ENCODE data around the gene PARP1.

Gene PARP1

DNA sequence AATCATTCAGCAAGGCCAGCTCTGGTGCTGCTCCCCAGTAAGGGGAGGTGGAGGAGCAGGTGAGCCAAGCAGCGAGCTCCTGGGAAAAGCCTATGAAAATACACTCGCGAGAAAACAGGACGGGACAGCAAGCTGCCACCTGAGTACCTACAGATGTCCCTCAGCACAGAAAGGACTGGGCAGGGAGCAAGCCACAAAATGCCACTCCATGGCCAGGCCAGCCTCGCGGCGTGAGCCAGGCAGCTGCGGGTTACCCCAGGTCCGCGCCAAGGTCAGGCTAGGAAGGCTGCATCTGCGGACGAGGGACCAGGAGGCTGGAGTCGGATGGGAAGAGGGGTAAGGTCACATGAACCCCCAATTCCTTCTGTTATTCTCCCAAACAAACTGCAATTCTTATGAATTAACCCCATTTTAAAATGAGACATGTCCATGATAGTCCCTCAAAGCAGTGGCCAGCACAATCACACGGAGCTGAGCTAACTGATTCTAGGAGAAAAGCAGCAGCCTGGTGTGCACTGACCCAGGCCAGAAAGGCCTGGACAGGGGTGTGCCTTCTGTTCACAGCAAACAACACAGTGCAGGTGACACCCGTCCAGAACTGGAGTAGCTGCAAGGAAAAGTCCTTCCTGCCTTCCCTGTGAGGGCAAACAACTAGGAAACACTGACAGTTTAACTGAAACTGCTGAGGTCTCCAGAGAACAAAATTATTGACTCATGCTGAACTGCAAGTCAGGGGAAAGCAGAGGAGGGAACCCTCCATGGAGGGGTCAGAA lies 26.5 kb downstream of the PARP1 start:
- no peak for DNase-seq (ENCODE audit: low read depth, low spot score)

DNA sequence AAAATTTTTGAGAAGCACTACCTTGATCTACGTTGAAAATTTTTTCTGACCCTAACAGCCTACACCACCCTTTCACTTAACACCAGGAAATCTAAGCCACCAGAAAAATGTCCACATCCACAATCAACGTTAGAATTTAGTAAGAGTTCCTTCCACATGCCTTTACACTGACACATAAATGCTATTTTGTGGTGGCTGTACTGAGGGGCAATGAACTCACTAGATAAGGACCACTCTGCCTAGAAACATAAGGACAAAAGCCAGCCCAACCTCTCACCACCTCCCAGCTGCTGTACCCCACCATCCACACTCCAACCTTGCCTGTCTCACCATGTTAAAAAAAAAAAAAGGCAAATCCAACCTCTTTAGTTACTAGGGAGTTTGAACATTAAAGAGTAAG lies 29.8 kb downstream of the PARP1 start:
- no peak for DNase-seq (ENCODE audit: low read depth, low spot score)

DNA sequence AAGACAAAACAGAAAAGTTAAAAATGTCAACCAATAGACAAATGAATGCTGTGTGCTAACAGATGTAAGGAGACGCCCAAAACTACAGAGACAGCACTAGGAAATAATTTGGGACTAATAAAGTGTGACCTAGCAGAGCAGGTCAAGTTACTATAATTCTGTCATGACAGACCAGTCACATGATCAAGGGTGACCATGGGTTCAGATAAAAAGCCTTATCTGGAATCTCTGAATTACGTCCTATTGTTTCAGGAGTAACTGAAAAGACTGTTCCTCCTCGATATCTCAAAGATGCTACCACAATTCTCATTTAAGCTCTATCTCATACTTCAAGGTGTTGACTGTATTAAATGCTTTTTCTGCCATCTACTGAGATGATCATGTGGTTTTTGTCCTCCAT lies 31.6 kb downstream of the PARP1 start:
- no peak for DNase-seq (ENCODE audit: low read depth, low spot score)

DNA sequence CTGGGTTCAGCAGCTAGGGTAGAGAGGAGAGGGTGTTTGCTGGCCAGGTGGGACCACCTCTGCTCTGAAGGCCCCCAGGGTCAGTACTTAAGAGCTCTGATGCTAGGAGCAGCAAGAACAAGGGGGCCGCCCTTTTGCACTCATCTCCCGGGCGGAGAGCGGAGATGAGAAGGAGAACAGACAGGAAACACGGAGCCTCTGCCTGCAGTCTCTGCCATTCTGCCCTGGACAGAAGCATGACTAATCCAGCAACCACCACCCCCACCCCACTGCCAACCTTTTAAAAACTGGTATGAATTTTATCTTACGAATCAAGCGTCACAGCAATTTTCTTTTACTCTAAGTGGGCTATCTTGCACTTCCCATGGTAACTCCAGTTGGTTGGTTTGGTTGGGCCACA lies 34.5 kb downstream of the PARP1 start:
- no peak for DNase-seq (ENCODE audit: low read depth, low spot score)

DNA sequence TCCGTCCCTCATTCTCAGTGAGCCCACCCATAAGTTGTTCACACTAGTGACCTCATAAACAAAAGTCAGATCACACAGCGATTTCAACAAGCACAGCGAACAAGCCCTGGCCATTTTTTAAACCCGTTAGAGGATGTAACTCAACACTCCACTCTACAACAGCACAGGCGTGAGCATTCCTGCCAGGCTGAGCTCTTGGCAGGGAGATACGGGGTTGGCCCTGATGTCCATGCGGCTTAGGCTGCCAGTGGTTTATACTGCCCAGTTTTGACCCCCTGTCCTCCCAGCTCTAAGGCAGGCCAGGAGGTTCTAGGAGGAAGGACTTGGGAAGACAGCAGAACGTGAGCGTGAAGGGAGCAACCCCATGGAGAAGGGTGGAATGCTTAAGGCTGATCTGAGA lies 35.0 kb downstream of the PARP1 start:
- DNase-seq (ENCODE audit: low read depth, low spot score): no peak

DNA sequence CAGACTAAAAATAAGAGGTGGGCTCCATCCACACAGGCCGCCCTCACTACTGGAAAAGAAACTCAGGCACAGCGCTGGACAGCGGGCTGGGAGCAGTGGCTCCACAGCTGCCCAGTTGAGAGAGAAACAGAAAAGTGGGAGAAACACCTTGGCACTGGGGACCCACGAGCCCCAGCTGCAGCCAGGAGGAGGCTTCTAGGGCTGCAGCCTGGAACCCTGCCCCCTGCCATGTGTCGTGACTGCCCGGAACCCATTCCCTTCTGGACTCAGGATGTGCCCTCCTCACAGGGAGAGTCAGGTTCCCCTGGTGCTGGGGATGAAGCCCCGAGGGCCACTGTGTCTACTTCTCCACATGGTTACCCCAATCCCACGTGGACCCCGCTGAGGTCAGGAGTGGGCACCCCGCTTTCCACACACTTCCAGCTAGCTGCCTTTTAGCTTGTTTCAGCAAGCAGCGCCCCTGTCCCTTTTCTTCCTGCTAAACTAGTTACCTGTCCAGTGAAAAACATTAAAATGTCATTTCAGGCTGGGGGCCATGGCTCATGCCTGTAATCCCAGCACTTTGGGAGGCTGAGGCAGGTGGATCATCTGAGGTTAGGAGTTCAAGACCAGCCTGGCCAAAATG lies 35.9 kb downstream of the PARP1 start:
- no peak for DNase-seq (ENCODE audit: low read depth, low spot score)

DNA sequence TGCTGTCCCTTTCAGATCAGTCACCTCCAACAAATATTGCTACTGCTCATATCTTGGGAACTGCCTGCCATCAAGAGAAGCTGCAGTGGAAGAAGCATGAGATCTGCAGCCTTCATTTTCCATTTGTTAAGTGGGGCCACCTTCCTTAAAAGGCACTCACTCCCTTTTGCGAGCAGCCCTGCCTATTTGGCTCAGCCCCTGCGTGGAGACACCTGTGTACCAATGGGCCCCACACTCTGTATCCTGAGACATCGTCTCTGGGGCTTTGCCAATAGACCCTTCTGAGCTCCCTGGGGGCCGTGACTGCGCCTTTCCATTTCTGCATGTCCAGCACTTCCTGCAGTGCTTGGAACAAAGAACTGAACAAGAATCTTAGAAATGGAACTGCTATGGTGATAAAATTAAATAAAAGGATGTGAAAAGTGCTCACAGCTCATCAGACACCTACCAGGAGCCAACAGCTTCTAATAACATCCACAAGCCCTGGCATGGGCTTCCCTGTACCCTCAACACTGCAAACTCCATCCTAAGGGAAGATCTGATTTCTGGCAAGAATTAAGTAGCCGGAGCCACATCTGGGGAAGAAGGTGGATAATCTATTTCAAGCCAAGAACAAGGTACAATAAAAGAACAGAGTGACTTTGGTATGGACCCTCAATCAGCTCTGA lies 36.7 kb downstream of the PARP1 start:
- DNase-seq (ENCODE audit: low read depth, low spot score): no peak

DNA sequence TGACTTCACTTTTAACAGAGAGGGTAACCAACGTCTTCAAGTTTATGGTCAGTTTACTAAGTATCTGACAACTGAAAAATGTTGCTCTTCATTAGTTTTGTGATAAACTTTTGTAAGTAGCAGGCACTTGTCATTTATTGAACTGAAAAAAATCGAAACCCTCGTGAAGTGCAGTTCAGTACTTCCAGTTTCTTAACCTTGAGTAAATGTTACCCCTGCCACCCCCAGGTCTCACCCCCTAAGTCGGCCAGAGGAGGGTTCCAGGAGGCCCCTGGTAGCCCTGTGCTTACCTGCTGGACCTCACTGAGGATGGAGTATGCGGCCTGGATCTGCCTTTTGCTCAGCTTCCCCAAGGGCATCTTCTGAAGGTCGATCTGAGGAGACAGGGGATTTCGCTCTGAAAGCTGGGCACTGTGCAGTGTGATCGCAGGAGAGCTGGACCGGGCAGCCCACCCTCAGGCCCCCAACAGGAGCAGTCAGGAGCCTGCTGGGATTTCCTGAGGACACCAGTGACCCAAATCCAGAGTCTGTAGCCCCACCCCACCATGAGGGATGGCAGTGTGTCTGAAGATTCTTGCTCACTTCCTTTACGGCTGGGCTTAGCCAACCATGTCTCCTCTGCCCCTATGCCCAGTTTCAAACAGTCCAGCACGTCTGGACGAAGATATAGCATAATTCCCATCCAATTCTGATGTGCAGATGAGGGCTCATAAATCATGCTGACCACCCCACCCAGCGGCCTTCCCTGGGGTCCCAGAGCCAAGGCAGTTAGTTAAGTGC lies 37.6 kb downstream of the PARP1 start:
- no peak for DNase-seq (ENCODE audit: low read depth, low spot score)

DNA sequence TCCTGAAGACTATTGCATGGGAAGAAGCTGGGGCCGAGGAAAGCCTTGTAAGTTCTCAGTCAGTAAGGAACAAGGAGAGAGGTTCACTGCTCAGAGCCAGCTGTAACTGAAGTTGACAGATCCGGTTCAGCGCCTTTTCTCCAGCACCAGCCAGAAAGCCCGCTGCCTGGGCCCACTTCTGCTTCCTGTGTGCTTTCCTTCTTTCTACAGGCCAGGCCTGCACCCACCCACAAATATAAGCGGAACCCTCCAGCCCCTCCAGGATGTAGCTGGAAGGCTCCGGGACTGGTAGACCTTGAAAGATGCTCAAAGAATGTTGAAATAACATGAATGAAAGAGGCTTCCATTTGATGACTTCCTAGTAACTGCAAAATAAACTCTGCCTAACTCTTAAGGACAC lies 38.8 kb downstream of the PARP1 start:
- DNase-seq (ENCODE audit: low read depth, low spot score): no peak

DNA sequence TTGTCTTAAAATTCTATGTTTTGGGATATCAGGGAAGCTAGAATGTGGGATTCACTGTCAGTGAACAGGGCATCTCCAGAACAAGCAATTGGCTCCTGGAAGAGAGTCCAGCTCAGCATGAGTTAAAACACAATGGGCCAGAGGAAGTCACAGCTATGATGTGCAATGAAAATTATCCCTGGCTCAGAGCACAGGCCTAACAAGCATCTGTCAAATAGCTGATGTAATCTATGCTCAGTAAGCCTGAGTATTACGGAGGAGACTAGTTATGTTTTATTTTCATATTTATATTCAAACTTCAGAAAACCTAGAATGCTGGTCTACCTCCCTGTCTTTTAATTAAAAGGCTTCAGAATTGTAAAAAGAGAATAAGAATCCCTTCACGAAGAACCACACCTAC lies 41.6 kb downstream of the PARP1 start:
- DNase-seq (ENCODE audit: low read depth, low spot score): no peak

DNA sequence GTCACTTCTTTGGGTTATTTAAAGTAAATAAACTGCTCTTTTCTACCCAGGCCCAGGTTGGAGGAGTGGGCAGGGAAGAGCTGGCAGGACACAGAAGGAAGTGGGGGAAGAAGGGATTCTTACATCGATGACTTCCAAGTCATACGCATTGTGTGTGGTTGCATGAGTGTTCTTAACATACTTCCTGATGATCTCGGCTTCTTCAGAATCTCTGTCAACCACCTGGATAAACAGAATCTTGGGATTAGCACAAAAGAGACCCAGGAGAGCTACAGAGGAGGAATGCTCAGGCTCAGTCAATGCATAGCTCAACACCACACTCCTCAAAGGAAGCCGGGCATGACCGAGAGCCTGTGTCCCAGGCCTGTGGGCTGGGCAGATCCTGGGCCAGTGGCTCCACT lies 42.1 kb downstream of the PARP1 start:
- no peak for DNase-seq (ENCODE audit: low read depth, low spot score)

DNA sequence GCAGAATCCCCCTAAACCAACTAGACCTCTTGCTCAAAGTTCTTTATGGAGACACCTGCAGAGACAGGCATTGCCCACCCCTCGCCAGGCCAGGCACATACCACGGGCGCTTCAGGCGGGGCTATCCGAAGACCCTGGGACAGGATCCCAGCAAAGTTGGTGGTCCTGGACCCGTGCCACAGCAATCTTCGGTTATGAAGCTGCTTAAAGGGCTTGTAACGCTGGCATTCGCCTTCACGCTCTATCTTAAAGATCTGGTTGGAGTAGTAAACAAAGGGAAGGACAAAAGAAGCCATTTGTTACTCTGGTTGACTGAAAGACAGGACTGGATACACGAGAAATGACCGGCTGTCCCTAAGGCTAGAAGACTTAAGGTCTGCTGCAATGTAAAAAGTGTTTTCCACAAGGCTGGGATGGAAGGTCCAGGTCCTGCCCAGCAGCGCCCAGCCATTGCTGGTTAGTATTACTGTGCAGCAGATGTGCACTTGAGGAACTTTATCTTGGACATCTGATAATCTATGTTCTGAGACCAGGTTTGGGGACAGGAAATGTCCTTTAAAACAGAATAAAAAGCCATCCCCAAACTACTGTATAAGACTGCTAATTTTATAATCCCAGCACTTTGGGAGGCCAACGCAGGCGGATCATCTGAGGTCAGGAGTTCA lies 42.9 kb downstream of the PARP1 start:
- no peak for DNase-seq (ENCODE audit: low read depth, low spot score)

DNA sequence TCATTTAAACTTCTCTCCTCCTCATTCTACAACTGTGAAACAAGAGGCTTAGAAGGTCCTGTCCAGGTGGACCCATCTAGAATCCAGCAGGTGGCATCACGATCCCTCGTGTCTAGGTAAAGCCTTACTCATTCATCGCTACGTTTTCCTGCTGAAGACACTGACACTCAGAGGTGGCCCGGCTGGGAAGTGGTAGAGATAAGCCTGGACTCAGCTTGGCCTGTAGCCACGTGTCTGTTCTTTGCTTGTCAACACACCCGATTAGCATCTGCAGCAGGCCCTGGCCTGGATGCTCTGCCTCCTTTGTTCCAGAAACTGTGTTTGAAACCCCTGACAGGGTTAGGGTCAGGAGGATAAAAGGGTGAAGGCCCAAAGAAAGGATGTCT lies 43.4 kb downstream of the PARP1 start:
- no peak for DNase-seq (ENCODE audit: low read depth, low spot score)

DNA sequence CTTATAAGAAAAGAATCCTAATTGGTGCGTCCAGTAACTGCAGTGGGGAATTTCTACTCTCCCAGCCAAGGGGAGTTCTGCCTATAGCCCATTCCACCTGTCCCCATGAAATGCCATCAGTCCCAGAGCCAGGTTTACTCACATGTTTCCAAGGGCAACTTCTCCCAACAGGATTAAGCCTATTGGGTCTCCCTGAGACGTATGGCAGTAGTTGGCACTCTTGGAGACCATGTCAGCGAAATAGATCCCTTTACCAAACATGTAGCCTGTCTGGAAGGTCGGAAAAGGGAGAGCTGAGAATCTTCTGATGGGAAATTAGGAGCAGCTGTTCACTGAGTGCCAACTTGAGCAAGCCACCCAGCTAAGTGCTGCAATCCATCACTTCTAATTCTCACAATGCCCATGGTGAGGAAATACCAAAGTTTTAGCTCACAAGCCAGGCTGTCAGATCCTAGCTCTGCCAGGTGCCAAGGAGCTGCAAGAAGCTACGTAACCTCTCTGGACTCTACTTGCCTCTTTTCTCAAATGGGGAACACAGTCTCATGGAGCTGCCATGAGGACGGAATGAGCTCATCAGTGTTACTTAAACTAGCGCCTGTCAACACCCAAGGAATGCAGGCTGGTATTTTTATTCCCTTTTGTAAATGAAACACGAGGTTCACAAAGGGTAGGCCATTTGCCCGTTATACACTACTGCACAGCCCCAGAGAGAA lies 43.9 kb downstream of the PARP1 start:
- no peak for DNase-seq (ENCODE audit: low read depth, low spot score)

DNA sequence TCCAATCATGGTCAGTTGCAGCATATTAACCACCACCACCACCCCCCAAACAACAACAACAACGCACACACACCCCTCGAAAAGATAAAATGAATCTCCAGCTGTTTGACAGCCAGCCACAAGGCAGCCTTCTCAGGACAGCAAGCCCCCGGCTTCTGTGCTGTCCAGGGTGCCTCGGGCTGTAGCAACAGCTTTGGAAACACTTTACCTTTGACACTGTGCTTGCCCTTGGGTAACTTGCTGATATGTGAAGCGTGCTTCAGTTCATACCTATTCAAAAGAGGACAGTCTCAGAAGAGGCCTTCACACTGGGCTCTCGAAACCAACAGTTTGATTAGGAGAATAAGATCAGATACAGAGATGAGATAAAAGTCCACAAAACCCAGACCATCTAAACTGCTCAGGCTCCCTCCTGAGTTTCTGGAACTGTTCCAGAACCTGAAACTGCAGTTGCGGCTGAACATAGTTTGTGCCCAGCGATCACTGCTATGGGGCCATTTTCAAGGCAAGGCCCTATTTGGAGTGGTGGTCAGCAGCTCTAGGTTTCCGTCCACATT lies 44.9 kb downstream of the PARP1 start:
- DNase-seq (ENCODE audit: low read depth, low spot score): no peak

DNA sequence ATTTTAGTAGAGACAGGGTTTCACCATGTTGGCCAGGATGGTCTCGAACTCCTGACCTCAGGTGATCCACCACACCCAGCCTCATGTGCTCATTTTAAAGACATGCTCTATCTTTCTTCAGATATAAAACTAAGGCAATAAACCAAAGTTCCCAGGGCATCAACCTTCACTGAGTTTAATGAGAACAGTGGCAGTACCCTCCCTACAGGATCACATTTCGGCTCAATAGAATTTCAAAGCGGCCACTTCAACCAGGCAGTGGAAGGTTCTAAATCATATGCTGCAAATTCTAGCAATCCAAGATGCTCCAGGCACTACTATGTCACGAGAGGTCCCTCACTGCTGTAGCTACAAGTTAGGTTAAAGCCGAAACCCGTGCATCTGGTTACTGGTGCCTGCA lies 45.5 kb downstream of the PARP1 start:
- no peak for DNase-seq (ENCODE audit: low read depth, low spot score)

DNA sequence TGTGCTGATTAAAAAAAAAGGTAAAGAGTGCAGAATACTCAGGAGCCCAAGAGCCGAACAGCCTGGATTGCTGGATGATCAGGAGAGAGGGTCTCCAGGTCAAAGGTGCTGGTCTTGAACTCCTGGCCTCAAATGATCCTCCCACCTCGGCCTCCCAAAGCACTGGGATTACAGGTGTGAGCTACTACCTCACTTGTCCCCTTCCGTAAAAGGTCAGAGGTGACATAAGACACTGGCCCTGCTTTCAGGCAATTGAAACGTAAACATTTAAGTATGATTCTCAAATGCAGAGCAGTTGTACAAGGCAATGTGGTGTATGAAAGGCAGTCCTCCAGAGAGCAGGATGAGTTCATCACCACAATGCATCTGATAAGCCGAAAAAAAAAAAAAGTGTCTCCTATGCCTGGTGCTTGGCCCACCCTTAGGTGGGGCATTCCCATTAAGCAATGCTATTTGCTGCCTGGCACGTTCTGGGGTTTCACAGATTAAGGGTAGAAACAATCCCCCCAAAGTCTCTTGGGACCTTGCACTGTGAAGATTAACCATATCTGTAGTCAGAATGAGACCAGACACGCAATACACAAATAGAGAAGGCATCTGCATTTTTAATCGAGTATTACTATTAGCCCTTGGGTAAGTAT lies 47.7 kb downstream of the PARP1 start:
- DNase-seq (ENCODE audit: low read depth, low spot score): no peak

DNA sequence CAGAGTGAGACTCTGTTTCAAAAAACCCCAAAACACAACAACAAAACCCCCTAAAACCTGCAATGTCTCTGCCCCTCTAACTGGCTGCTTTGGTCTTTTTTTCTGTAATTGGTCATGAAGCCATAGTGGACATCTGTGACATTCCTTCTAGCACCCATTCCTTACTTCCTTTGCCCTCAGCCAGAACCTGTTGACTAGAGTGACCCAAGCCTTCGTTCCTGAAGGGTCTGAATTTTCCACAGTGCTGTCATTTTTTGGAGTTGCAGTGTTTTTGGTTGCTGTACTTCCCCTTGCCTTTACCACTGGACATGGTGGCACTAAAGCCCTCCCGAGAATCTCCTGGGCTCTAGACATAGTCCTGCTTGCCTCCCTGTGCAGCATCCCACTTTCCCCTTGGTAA lies 50.5 kb downstream of the PARP1 start:
- DNase-seq (ENCODE audit: low read depth, low spot score): no peak

DNA sequence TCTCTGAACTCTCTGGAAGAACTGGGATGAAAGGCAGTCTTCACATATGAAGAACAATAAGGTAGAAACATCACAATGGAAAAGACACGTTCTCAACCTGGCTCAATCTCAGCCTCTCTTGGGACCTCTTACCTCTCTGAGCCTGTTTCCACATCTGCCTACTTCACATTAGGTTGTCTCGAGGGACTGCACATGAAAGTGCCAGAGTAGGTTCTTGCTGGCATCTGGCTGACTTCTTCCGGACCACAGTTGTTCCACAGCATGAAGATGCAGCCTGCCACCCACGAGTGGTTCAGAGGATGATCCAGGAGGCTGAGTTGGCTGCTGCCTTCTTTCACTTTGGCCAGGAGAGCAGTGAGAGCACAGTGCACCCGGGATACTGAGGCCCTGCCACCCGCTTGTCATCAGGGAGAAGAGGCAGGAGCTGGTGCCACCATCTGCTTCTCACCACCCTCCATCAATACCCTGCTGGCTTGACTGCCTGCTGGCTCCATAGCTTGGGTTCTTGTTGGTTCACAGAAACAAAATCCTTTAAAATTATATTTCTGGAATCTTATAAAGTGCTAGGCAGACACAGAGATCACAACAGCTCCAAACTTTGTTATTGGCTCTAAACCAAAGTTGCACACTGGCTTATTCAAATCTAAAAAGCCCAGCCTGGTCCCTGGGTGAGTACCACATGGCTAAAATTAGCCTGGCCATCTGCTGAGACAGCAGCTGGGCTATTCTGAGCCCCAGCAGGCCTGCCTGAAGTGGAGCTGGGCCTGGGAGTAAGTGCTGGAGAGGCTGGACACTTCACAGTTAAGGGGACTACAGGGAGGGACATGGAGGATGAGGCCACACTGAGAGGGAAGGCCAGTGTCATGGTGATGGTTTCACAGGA lies 52.0 kb downstream of the PARP1 start:
- DNase-seq (ENCODE audit: low read depth, low spot score): no peak

Measured in iPS DF 19.7 (cell line).